Caco-2 (cell line): ENCODE measurements around the gene MARCHF11. TPM values are rescaled to one million over a fixed set of nuclear protein-coding genes. Genes with fewer than 3 reads are reported as not detected.

Experiments
- BruUV-seq: library from RNA; stranded (reverse); fragments of 400-500 nt; replicated peaks from 2 replicates; lab custom pipeline; 2021; lab: Mats Ljungman, UMichigan
- CTCF ChIA-PET: fragments of 300-600 bp; sonication (Branson Sonifier 250); formaldehyde crosslinking; loops from one replicate; lab custom pipeline; 2022; ENCODE audit warnings: antibody characterized with exemption; lab: Charles Lee
- POLR2A ChIA-PET: fragments of 300-600 bp; sonication (Branson Sonifier 250); formaldehyde crosslinking; loops from one replicate; lab custom pipeline; 2022; ENCODE audit warnings: antibody characterized with exemption; lab: Charles Lee
- DNase-seq, 2 experiments: peaks; one replicate each; pipeline versions ENCODE4 v3.0.0 to v3.0.0-alpha.2; 2020 to 2022
- H3K27me3 ChIP-seq: replicated peaks from 2 replicates; pipeline ENCODE4 v1.6.0; 2011; ENCODE audit warnings: low read length; ENCODE audit not compliant: control insufficient read depth, insufficient read depth
- H3K36me3 ChIP-seq: 2 replicates; pipeline ENCODE4 v1.5.1; 2011; ENCODE audit warnings: low read length; ENCODE audit not compliant: control insufficient read depth, insufficient read depth
- H3K4me1 ChIP-seq: fragments of 250-450 bp; sonication (Bioruptor Pico); 2 replicates; pipeline ENCODE4 v1.5.1; 2020; ENCODE audit warnings: mild to moderate bottlenecking
- H3K4me3 ChIP-seq: 2 replicates; pipeline ENCODE4 v1.5.1; 2011; ENCODE audit warnings: low read depth, mild to moderate bottlenecking, control low read depth, low read length
- H3K9me3 ChIP-seq: fragments of 250-450 bp; sonication (Bioruptor Pico); 2 replicates; pipeline ENCODE4 v1.5.1; 2020; ENCODE audit warnings: mild to moderate bottlenecking, moderate library complexity
- H3K27ac Mint-ChIP-seq: one replicate; pipeline ENCODE4 v1.8.0; 2022; ENCODE audit warnings: mixed read lengths; ENCODE audit not compliant: unreplicated experiment
- H3K27me3 Mint-ChIP-seq: one replicate; pipeline ENCODE4 v1.8.0; 2022; ENCODE audit warnings: mixed read lengths; ENCODE audit not compliant: insufficient read depth, unreplicated experiment
- H3K36me3 Mint-ChIP-seq: one replicate; pipeline ENCODE4 v1.8.0; 2022; ENCODE audit warnings: mild to moderate bottlenecking, mixed read lengths; ENCODE audit not compliant: insufficient read depth, unreplicated experiment
- H3K4me1 Mint-ChIP-seq: one replicate; pipeline ENCODE4 v1.8.0; 2022; ENCODE audit warnings: low read depth, mixed read lengths; ENCODE audit not compliant: unreplicated experiment
- H3K4me3 Mint-ChIP-seq: one replicate; pipeline ENCODE4 v1.8.0; 2022; ENCODE audit warnings: mild to moderate bottlenecking, moderate library complexity, mixed read lengths; ENCODE audit not compliant: unreplicated experiment
- H3K9me3 Mint-ChIP-seq: one replicate; pipeline ENCODE4 v1.8.0; 2022; ENCODE audit warnings: mixed read lengths; ENCODE audit not compliant: unreplicated experiment
- CTCF ChIP-seq, 2 experiments: fragments of 200-600 bp in 1 of 2; IDR thresholded peaks; 1 replicate in 1 of 2; 2 replicates in 1 of 2; pipeline versions ENCODE4 v1.5.1 to v1.8.0; 2011 to 2022; ENCODE audit warnings: antibody characterized with exemption in 1 of 2, control low read depth in 1 of 2, inconsistent platforms in 1 of 2, low read depth in 1 of 2, low read length in 1 of 2, mild to moderate bottlenecking in 1 of 2, moderate library complexity in 1 of 2; ENCODE audit not compliant: insufficient read depth in 1 of 2, severe bottlenecking in 1 of 2, unreplicated experiment in 1 of 2
- intact Hi-C: fragments of 100-400 bp; cut with micrococcal nuclease; formaldehyde crosslinking; loops from one replicate; pipeline ENCODE4 v1.10.0; 2022; ENCODE audit not compliant: unreplicated experiment
- total RNA-seq: library from RNA; stranded (reverse); gene quantifications from 2 replicates; pipeline ENCODE4 v1.2.3, GENCODE V29; 2022

MARCHF11 gene
- total RNA-seq, 1 experiment from 2014 or later, result 1.5 TPM

GRCh38 chr5:16033187-16033925 is 146.2 kb downstream of the MARCHF11 start:
- no peaks in the 10 kb centered on the region for H3K4me1 ChIP-seq
- DNase-seq, result no peak
- H3K4me3 ChIP-seq, result no peak overlapping the region
- Mint-ChIP-seq H3K4me3 (no peak overlapping the region), H3K36me3 (no peaks in the 10 kb centered on the region), H3K27me3 (peaks cover 12% of the 10 kb centered on the region), H3K4me1 (no peaks in the 10 kb centered on the region), H3K27ac (no peak overlapping the region), H3K9me3 (no peaks in the 10 kb centered on the region)
- no peaks in the 10 kb centered on the region; the same call in 1 of the 2 replicates for H3K27me3 ChIP-seq
- intact Hi-C loops, result no loop called here
- H3K9me3 ChIP-seq, result no peaks in the 10 kb centered on the region
- BruUV-seq, result no TSS peak
- H3K36me3 ChIP-seq, result no peaks in the 10 kb centered on the region
- TF ChIP-seq CTCF (IDR thresholded peaks at IDR 0.05; ENCODE audit: insufficient read depth in 1 of 2, low read depth in 1 of 2, low read length in 1 of 2, severe bottlenecking in 1 of 2, unreplicated experiment in 1 of 2), result no peak
- CTCF ChIA-PET, result no interaction called here
- POLR2A ChIA-PET, result no interaction called here

- H3K4me1 Mint-ChIP-seq, result no peaks in the 10 kb centered on the region
- H3K36me3 ChIP-seq, result no peaks in the 10 kb centered on the region
- no peaks in the 10 kb centered on the region for H3K4me1 ChIP-seq
- H3K27me3 Mint-ChIP-seq, result peaks cover 2% of the 10 kb centered on the region
- TF ChIP-seq CTCF (IDR thresholded peaks at IDR 0.05; ENCODE audit: insufficient read depth in 1 of 2, low read depth in 1 of 2, low read length in 1 of 2, severe bottlenecking in 1 of 2, unreplicated experiment in 1 of 2), result no peak
- CTCF ChIA-PET, result no interaction called here
- H3K9me3 ChIP-seq, result no peaks in the 10 kb centered on the region
- no peak for DNase-seq
- no peak overlapping the region for H3K27ac Mint-ChIP-seq
- intact Hi-C loops, result no loop called here
- no peak overlapping the region for H3K4me3 Mint-ChIP-seq
- H3K27me3 ChIP-seq, result no peaks in the 10 kb centered on the region
- no peaks in the 10 kb centered on the region for H3K9me3 Mint-ChIP-seq
- POLR2A ChIA-PET, result no interaction called here
- H3K36me3 Mint-ChIP-seq, result no peaks in the 10 kb centered on the region
- H3K4me3 ChIP-seq, result no peak overlapping the region
- no TSS peak for BruUV-seq
These were observed 150.9 kb downstream of the MARCHF11 start for GRCh38 chr5:16028708-16029107.

- BruUV-seq, result no TSS peak
- TF ChIP-seq CTCF (IDR thresholded peaks at IDR 0.05; ENCODE audit: insufficient read depth in 1 of 2, low read depth in 1 of 2, low read length in 1 of 2, severe bottlenecking in 1 of 2, unreplicated experiment in 1 of 2), result no peak
- ChIA-PET POLR2A (no interaction called here), CTCF (no interaction called here)
- Histone ChIP-seq H3K27me3 (no peaks in the 10 kb centered on the region), H3K36me3 (no peaks in the 10 kb centered on the region), H3K9me3 (no peaks in the 10 kb centered on the region), H3K4me1 (no peaks in the 10 kb centered on the region), H3K4me3 (no peak overlapping the region)
- H3K9me3 Mint-ChIP-seq, result no peaks in the 10 kb centered on the region
- H3K27me3 Mint-ChIP-seq, result no peaks in the 10 kb centered on the region
- no peak overlapping the region for H3K27ac Mint-ChIP-seq
- intact Hi-C loops, result no loop called here
- no peak for DNase-seq
- H3K36me3 Mint-ChIP-seq, result no peaks in the 10 kb centered on the region
- H3K4me1 Mint-ChIP-seq, result no peaks in the 10 kb centered on the region
- H3K4me3 Mint-ChIP-seq, result no peak overlapping the region
These were observed 153.9 kb downstream of the MARCHF11 start for GRCh38 chr5:16025681-16026080.
